Measurements from ENCODE around the gene MRLN.
A peak's percentile ranks its signal among the peaks of the same experiment; 100 is the strongest.

Gene MRLN

DNA sequence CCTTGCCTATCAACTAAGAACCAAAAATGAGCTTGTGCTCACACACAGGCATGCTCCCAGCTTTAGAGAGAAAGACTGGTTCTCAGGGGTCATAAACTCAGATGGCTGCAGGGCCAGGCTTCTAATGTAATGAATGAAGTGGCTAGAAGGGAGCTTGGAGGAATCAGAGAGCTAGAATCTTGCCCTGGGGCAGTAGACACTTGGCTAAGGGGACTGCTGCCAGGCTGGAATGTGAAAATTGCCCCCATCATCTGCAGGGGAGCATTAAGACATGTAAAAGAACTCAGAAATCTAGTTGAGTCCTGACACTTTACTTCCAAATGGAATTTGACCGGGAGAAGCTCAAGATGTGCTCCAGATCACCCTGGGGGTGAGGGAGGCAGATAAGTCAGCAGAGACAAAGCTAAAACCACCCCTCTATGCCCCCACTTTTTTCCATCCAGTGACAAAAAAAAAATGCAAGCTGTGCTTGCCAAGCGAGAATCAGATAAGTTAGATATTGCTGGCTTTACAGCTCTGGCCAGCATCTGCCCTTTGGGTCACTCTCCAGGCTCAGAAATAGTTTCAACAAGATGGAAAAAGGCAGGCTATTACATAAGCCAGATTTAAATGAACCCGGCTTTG lies 41.3 kb downstream of the MRLN start:
- no peak for DNase-seq
- H3K4me3 ChIP-seq = no peak overlapping the region

DNA sequence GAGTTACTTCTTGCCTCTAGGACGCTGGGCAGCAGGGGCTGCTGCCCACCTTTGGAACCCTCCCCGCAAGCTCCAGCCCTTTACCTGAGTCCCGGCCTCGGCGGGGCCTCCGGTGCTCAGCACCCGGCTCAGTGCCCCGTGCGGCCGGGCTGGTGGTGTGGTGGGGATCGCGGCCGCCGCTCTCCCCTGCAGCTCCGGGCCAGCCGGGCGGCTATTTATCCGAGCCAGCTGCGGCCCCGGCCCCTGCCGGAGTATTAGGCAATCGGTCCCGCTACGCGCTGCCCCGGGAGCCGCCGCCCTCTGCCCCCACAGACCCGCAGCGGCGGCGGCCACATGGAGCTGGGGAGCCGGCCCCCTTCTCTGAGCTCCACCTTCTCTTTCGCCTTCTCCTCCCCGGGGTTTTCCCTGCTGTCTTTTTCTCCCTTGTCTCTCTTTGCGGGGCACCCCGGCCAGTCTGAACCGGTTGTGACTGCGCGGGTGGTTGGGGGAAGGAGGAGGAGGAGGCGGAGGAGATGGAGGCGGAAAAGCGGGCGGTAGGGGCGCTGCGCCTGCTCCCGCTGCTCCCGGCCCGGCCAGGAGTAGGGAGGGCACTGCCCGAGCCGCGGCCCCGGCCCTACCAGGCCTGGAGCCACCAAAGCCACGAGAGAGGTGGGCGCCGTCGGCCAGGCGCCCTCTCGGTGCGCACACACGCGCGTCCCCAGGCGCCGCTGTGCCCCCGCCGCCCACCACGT lies 43.7 kb downstream of the MRLN start, which contains the start of gene SLC16A9:
Gene SLC16A9 (minus strand): TSS at position 456 of the 731 bp plus-strand sequence. CDS start 25,559 bp downstream, outside the sequence.
- Histone ChIP-seq H3K4me1 (peaks cover 0 to 35% (median 19%) of the 10 kb centered on the region in 4 donors), H3K4me3 (peak within 1 kb of the TSS; percentile 71 to 85), H3K36me3 (no peaks in the 10 kb centered on the region), H3K27me3 (no peaks in the 10 kb centered on the region), H3K27ac (peak within 1 kb of the TSS; percentile 81 to 83), H3K9me3 (no peaks in the 10 kb centered on the region)
- TF ChIP-seq, protein P1, sequence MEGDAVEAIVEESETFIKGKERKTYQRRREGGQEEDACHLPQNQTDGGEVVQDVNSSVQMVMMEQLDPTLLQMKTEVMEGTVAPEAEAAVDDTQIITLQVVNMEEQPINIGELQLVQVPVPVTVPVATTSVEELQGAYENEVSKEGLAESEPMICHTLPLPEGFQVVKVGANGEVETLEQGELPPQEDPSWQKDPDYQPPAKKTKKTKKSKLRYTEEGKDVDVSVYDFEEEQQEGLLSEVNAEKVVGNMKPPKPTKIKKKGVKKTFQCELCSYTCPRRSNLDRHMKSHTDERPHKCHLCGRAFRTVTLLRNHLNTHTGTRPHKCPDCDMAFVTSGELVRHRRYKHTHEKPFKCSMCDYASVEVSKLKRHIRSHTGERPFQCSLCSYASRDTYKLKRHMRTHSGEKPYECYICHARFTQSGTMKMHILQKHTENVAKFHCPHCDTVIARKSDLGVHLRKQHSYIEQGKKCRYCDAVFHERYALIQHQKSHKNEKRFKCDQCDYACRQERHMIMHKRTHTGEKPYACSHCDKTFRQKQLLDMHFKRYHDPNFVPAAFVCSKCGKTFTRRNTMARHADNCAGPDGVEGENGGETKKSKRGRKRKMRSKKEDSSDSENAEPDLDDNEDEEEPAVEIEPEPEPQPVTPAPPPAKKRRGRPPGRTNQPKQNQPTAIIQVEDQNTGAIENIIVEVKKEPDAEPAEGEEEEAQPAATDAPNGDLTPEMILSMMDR (IDR thresholded peaks at IDR 0.05) = peak; percentile 34 to 41
- DNase-seq = peak; percentile 42 to 80
- intact Hi-C loops (cut with DNase I; ENCODE audit: low total_unique reads) = loop anchor here (5.0 kb wide), 1 partner anchor 77 kb away; no protein-coding TSS in a partner anchor

More for the DNA sequence above, 41.3 kb downstream of the MRLN start:
- no peaks in the 10 kb centered on the region for H3K36me3 ChIP-seq
- TF ChIP-seq, protein P1 (IDR thresholded peaks at IDR 0.05) = no peak
- intact Hi-C loops (cut with DNase I; ENCODE audit: low total_unique reads) = no loop called here
- no peaks in the 10 kb centered on the region for H3K27me3 ChIP-seq
- peak overlapping the region in 1 of 2 donors; percentile 24 for H3K27ac ChIP-seq
- peaks cover 0 to 35% (median 19%) of the 10 kb centered on the region in 4 donors for H3K4me1 ChIP-seq
- no peaks in the 10 kb centered on the region for H3K9me3 ChIP-seq

DNA sequence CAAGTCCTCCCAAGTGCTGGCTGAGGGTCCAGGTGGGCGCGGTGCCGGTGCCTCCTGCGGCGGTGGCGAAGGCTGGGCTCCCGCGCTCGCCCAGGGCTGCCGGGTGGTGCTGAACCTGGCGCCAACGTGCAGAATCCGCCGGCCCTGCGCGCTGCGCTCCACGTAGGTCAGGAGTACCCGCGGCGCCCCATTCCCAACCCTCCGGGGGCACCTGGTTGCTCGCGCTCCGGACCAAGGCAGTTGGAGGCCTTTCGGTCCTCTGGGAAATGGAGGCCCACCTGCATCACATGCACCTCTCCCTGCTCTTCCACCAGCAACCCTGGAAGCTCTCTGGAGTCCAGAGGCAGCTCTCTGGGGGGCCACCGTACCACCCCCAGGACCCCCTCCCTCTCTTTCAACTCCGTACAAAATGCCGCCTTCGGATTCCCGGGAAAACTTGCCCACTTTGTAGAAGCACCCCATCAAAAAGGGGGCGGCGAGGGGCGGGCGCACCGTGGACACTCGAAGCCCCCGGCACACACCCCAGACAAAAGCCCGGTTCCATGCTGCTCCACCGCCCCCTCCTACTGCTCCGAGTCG lies 44.4 kb downstream of the MRLN start:
- H3K4me3 ChIP-seq = peak overlapping the region; percentile 71 to 85
- TF ChIP-seq, protein P1 (IDR thresholded peaks at IDR 0.05) = no peak
- H3K4me1 ChIP-seq = peaks cover 0 to 35% (median 19%) of the 10 kb centered on the region in 4 donors
- intact Hi-C loops (cut with DNase I; ENCODE audit: low total_unique reads) = loop anchor here (5.0 kb wide), 1 partner anchor 77 kb away; no protein-coding TSS in a partner anchor
- H3K9me3 ChIP-seq = no peaks in the 10 kb centered on the region
- H3K27me3 ChIP-seq = no peaks in the 10 kb centered on the region
- no peaks in the 10 kb centered on the region for H3K36me3 ChIP-seq
- DNase-seq = peak in 1 of 2 donors; percentile 70
- peak overlapping the region; percentile 81 to 83 for H3K27ac ChIP-seq

DNA sequence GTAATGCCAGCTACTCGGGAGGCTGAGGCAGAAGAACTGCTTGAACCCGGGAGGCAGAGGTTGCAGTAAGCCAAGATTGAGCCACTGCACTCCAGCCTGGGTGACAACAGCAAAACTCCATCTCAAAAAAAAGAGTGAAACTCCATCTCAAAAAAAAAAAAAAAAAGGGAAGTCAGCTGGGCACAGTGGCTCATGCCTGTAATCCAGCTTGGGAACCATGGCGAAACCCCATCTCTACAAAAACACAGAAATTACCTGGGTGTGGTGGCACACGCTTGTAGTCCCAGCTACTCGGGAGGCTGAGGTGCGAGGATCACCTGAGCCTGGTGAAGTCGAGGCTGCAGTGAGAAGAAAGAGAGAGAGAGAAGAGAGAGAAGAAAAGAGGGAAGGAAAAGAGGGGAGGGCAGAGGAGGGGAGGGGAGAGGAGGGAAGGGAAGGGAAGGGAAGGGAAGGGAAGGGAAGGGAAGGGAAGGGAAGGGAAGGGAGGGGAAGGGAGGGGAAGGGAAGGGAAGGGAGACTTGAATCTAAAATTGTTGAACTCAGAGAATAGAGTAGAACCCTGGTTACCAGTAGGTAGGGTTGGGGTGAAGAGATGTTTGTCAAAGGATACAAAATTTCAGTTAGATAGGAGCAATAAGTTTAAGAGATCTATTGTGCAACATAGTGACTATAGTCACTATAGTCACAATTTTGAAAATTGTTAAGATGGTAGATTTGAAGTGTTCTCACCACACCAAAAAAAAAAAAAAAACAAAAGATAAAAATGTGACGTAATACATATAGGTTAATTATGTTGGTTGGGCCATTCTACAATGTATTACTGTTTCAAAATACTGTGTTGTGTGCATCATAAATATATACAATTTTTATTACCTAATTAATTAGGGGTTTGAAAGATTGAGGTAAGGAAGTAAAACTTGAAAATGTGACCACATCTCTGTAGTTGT lies 46.1 kb downstream of the MRLN start:
- Histone ChIP-seq H3K27ac (no peak overlapping the region), H3K27me3 (no peaks in the 10 kb centered on the region), H3K4me1 (peaks cover 0 to 27% (median 17%) of the 10 kb centered on the region in 4 donors), H3K4me3 (no peak overlapping the region), H3K9me3 (no peaks in the 10 kb centered on the region), H3K36me3 (no peaks in the 10 kb centered on the region)
- intact Hi-C loops (cut with DNase I; ENCODE audit: low total_unique reads) = loop anchor here (5.0 kb wide), 1 partner anchor 75 kb away; no protein-coding TSS in a partner anchor
- DNase-seq = no peak
- TF ChIP-seq, protein P1 (IDR thresholded peaks at IDR 0.05) = no peak

DNA sequence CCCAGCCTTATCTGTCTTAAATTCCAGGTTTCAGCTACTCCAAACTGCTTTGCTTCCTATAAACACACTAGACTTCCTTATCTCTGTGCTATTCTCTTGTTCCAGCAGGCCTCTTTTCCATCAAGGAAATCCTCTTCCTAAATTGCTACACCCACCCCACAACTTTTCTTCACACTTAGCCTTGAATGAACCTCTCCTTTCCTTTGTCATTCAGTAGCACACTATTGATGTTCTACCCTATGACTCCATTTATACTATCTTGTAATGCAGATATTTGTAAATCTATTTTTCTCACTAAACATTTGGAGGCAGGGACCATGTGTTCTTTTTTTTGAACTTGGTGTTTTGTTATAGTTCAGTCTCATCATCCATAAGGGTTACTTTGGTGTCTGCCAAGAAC lies 47.3 kb downstream of the MRLN start:
- no peak for DNase-seq
- Histone ChIP-seq H3K4me3 (no peak overlapping the region), H3K4me1 (peaks cover 0 to 19% (median 10%) of the 10 kb centered on the region in 4 donors), H3K36me3 (no peaks in the 10 kb centered on the region), H3K27me3 (no peaks in the 10 kb centered on the region), H3K27ac (no peak overlapping the region), H3K9me3 (no peaks in the 10 kb centered on the region)
- TF ChIP-seq, protein P1 (IDR thresholded peaks at IDR 0.05) = no peak
- intact Hi-C loops (cut with DNase I; ENCODE audit: low total_unique reads) = loop anchor here (5.0 kb wide), 1 partner anchor 74 kb away; no protein-coding TSS in a partner anchor
